ENCODE data around the gene AP2B1.

AP2B1 gene

DNA sequence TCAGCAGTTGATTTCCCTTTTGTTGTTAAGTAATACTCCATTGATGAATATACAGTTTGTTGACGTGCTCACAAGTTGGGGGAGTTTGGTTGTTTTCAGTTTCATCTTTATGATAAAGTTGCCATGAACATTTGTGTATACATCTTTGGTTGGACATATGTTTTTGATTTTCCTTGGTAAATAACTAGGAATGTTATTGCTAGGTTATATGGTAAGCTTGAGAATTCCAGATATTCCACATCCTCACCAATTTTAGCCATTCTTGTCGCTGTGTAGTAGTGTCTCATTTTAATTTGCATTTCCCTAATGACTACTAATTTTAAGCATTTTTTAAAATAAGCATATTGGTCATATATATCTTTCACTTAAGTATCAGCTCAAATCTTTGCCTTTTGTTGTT lies 89.3 kb downstream of the AP2B1 start:
- no peak for FAIRE-seq
- no peak for DNase-seq (ENCODE audit: insufficient read length, low spot score)
- no peak for TF ChIP-seq TAF1 (IDR thresholded peaks at IDR 0.05; ENCODE audit: low read depth, low read length)
- no peak for TF ChIP-seq PAX5 (IDR thresholded peaks at IDR 0.05; ENCODE audit: insufficient read depth, low read length, severe bottlenecking)
- TF ChIP-seq POLR2AphosphoS5 (IDR thresholded peaks at IDR 0.05; ENCODE audit: low read depth, low read length): no peak

- no peak for FAIRE-seq
- TF ChIP-seq SPI1 (IDR thresholded peaks at IDR 0.05; ENCODE audit: low read depth, low read length) (no peak), POU2F2 (IDR thresholded peaks at IDR 0.05; ENCODE audit: low read depth, low read length) (no peak), POLR2AphosphoS5 (IDR thresholded peaks at IDR 0.05; ENCODE audit: low read depth, low read length) (no peak), POLR2A (IDR thresholded peaks at IDR 0.05; ENCODE audit: low read depth, low read length) (no peak), PAX5 (IDR thresholded peaks at IDR 0.05; ENCODE audit: insufficient read depth, low read length, severe bottlenecking) (no peak), TAF1 (IDR thresholded peaks at IDR 0.05; ENCODE audit: low read depth, low read length) (no peak)
- DNase-seq (ENCODE audit: insufficient read length, low spot score): no peak
These were observed 92.0 kb downstream of the AP2B1 start for GRCh38 chr17:35679007-35679682.

- TF ChIP-seq POLR2A (IDR thresholded peaks at IDR 0.05; ENCODE audit: low read depth, low read length) (no peak), SPI1 (IDR thresholded peaks at IDR 0.05; ENCODE audit: low read depth, low read length) (no peak), POLR2AphosphoS5 (IDR thresholded peaks at IDR 0.05; ENCODE audit: low read depth, low read length) (no peak), TAF1 (IDR thresholded peaks at IDR 0.05; ENCODE audit: low read depth, low read length) (no peak)
- FAIRE-seq (no peak), DNase-seq (ENCODE audit: insufficient read length, low spot score) (no peak)
These were observed 96.5 kb downstream of the AP2B1 start for GRCh38 chr17:35683591-35683990.

GRCh38 chr17:35684055-35684802 lies 97.1 kb downstream of the AP2B1 start:
- FAIRE-seq: no peak
- no peak for TF ChIP-seq POLR2A (IDR thresholded peaks at IDR 0.05; ENCODE audit: low read depth, low read length)
- no peak for DNase-seq (ENCODE audit: insufficient read length, low spot score)

DNA sequence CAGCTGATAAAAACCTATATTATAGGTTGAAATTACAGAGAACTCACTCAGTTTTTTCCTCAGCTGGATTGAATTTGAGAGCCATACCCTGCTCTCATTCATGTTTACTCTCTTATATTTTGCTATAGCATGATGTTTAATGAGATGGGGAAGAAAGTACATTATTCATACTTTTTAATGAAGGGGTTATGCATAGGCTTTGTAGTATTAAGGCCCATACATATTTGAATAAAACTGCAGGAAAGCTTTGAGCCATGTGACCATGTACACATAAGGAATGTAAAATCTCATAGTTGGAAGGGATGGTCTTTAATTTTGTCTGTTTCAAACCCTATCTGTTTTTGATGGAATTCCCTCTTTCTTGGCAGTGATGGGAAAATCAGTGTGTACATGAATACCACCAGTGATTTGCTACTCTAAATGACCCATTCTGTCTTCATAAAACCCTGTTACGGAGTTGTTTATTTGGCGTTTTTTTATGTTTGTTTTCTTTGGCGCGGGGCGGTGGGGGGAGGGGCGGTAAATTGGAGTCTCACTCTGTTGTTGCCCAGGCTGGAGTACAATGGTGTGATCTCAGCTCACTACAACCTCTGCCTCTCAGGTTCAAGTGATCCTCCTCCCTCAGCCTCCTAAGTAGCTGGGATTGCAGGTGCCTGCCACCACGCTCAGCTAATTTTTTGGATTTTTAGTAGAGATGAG lies 105.5 kb downstream of the AP2B1 start:
- FAIRE-seq: no peak
- no peak for TF ChIP-seq POLR2A (IDR thresholded peaks at IDR 0.05; ENCODE audit: low read depth, low read length)
- TF ChIP-seq PAX5 (IDR thresholded peaks at IDR 0.05; ENCODE audit: insufficient read depth, low read length, severe bottlenecking): no peak
- no peak for TF ChIP-seq TAF1 (IDR thresholded peaks at IDR 0.05; ENCODE audit: low read depth, low read length)
- no peak for TF ChIP-seq POU2F2 (IDR thresholded peaks at IDR 0.05; ENCODE audit: low read depth, low read length)
- no peak for TF ChIP-seq POLR2AphosphoS5 (IDR thresholded peaks at IDR 0.05; ENCODE audit: low read depth, low read length)
- TF ChIP-seq SPI1 (IDR thresholded peaks at IDR 0.05; ENCODE audit: low read depth, low read length): no peak
- no peak for DNase-seq (ENCODE audit: insufficient read length, low spot score)

GRCh38 chr17:35693662-35694061 lies 106.5 kb downstream of the AP2B1 start:
- no peak for FAIRE-seq
- no peak for DNase-seq (ENCODE audit: insufficient read length, low spot score)
- no peak for TF ChIP-seq TAF1 (IDR thresholded peaks at IDR 0.05; ENCODE audit: low read depth, low read length)

- no peak for DNase-seq (ENCODE audit: insufficient read length, low spot score)
- no peak for FAIRE-seq
- TF ChIP-seq POU2F2 (IDR thresholded peaks at IDR 0.05; ENCODE audit: low read depth, low read length): no peak
- TF ChIP-seq PAX5 (IDR thresholded peaks at IDR 0.05; ENCODE audit: insufficient read depth, low read length, severe bottlenecking): no peak
- TF ChIP-seq SPI1 (IDR thresholded peaks at IDR 0.05; ENCODE audit: low read depth, low read length): no peak
- no peak for TF ChIP-seq POLR2A (IDR thresholded peaks at IDR 0.05; ENCODE audit: low read depth, low read length)
- no peak for TF ChIP-seq TAF1 (IDR thresholded peaks at IDR 0.05; ENCODE audit: low read depth, low read length)
- no peak for TF ChIP-seq POLR2AphosphoS5 (IDR thresholded peaks at IDR 0.05; ENCODE audit: low read depth, low read length)
These were observed 107.8 kb downstream of the AP2B1 start for GRCh38 chr17:35694906-35695305.

GRCh38 chr17:35695613-35696012 lies 108.5 kb downstream of the AP2B1 start:
- FAIRE-seq (no peak), DNase-seq (ENCODE audit: insufficient read length, low spot score) (no peak)

GRCh38 chr17:35698800-35699199 lies 111.7 kb downstream of the AP2B1 start:
- DNase-seq (ENCODE audit: insufficient read length, low spot score) (no peak), FAIRE-seq (no peak)
- TF ChIP-seq POLR2A (IDR thresholded peaks at IDR 0.05; ENCODE audit: low read depth, low read length) (no peak), PAX5 (IDR thresholded peaks at IDR 0.05; ENCODE audit: insufficient read depth, low read length, severe bottlenecking) (no peak), TAF1 (IDR thresholded peaks at IDR 0.05; ENCODE audit: low read depth, low read length) (no peak)

More at GRCh38 chr17:35695613-35696012, 108.5 kb downstream of the AP2B1 start:
- no peak for TF ChIP-seq PAX5 (IDR thresholded peaks at IDR 0.05; ENCODE audit: insufficient read depth, low read length, severe bottlenecking)
- TF ChIP-seq POU2F2 (IDR thresholded peaks at IDR 0.05; ENCODE audit: low read depth, low read length): no peak
- TF ChIP-seq TAF1 (IDR thresholded peaks at IDR 0.05; ENCODE audit: low read depth, low read length): no peak
- TF ChIP-seq POLR2A (IDR thresholded peaks at IDR 0.05; ENCODE audit: low read depth, low read length): no peak
- TF ChIP-seq SPI1 (IDR thresholded peaks at IDR 0.05; ENCODE audit: low read depth, low read length): no peak
- no peak for TF ChIP-seq POLR2AphosphoS5 (IDR thresholded peaks at IDR 0.05; ENCODE audit: low read depth, low read length)

DNA sequence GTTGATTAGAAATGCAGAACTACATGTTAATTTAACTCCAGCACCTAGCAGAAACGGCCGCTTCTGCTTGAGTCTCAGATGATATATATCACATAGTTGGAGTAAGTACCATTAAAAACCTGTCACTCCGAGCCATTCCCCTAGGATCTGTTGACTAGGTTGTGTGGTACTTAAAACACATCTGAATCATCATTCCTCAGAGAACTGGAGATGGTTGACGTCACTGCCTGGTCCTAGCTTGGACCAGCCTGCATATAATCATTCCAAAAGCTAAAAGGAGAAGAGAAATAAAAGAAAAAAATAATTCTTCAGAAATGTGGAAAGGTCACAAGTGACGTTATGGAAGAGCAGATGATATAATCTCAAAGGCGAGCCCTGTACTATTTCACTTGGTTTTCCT lies 113.0 kb downstream of the AP2B1 start:
- no peak for DNase-seq (ENCODE audit: insufficient read length, low spot score)
- TF ChIP-seq TAF1 (IDR thresholded peaks at IDR 0.05; ENCODE audit: low read depth, low read length): no peak
- no peak for TF ChIP-seq POLR2AphosphoS5 (IDR thresholded peaks at IDR 0.05; ENCODE audit: low read depth, low read length)
- no peak for TF ChIP-seq POLR2A (IDR thresholded peaks at IDR 0.05; ENCODE audit: low read depth, low read length)
- no peak for TF ChIP-seq POU2F2 (IDR thresholded peaks at IDR 0.05; ENCODE audit: low read depth, low read length)
- TF ChIP-seq SPI1 (IDR thresholded peaks at IDR 0.05; ENCODE audit: low read depth, low read length): no peak
- TF ChIP-seq PAX5 (IDR thresholded peaks at IDR 0.05; ENCODE audit: insufficient read depth, low read length, severe bottlenecking): no peak
- FAIRE-seq: no peak

All from GM12891 (cell line).